Measurements from ENCODE around the gene ZBTB20. TPM values are rescaled to one million over a fixed set of nuclear protein-coding genes. Genes with fewer than 3 reads are reported as not detected.

ZBTB20 gene
- total RNA-seq, 1 experiment from 2014 or later = 1.6 TPM

DNA sequence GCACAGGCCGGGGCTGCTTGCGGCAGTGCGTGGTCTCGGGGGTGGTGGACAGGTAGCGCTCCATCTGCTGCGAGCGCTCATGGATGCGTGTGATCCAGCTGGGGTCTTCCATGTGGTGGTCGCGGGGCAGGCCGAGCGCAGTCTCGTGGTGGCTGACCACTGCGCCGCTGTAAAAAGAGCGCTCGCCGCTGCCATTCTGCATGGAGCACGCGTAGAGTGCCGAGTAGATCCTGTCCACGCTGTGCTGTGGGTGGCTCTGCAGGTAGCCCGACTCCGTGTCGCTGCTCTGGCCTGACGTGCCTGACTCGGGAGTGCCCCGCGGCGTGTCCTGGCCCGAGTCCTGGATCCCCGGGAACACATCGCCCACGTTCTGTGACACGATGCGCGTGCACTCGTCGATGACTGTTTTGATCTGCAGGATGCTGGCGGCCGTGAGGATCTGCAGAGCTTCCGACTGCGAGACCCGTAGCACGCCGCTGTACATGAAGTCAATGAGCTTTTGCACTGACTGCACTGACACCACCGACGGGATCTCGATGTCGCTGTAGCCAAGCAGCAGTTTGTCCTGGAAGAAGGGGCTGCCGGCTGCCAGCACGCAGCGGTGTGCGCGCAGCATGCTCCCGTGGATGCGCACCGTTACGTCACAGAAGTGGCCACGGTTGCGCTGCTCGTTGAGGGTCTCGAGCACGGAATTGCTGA is 795.8 kb downstream of the ZBTB20 start:
- Histone ChIP-seq H3K4me2 (ENCODE audit: low read depth, low read length, poor library complexity, severe bottlenecking) (no peak overlapping the region), H3K9me2 (replicated peaks; ENCODE audit: insufficient read depth, low read length) (no peaks in the 10 kb centered on the region), H3K4me3 (ENCODE audit: low read length) (no peak overlapping the region), H4K20me1 (ENCODE audit: insufficient read depth, low read depth, low read length) (no peaks in the 10 kb centered on the region), H3K9me3 (ENCODE audit: low read length) (no peaks in the 10 kb centered on the region), H3K27me3 (ENCODE audit: low read length) (no peaks in the 10 kb centered on the region), H2AFZ (ENCODE audit: low read length) (no peak overlapping the region), H3K4me1 (ENCODE audit: low read length) (no peaks in the 10 kb centered on the region), H3K79me2 (ENCODE audit: low read length) (no peaks in the 10 kb centered on the region), H3K36me3 (ENCODE audit: insufficient read depth, low read length) (no peaks in the 10 kb centered on the region), H3K27ac (ENCODE audit: low read length) (no peak overlapping the region), H3K9ac (ENCODE audit: low read length) (no peak overlapping the region)
- DNase-seq = no peak

DNA sequence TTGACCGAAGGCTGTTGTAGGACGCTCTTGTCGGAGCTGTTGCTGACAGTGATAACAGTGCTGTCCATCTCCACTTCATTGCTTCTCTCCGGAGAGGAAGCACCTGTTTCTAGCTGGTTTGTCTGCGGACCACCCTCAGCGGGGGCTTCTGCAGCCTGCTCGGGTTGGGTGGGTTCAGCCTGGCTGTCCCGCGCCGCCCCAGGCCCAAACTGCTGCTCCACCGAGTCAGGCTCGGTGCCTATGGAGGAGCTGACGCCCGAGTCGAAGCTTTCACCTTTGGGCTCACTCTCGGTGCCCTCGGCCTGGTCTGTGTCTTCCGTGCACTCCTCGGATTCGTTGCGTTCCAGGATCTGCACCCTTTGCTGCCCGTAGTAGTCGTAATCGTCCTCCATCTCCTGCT is 796.4 kb downstream of the ZBTB20 start:
- Histone ChIP-seq H3K4me2 (ENCODE audit: low read depth, low read length, poor library complexity, severe bottlenecking) (no peak overlapping the region), H3K79me2 (ENCODE audit: low read length) (no peaks in the 10 kb centered on the region), H3K36me3 (ENCODE audit: insufficient read depth, low read length) (no peaks in the 10 kb centered on the region), H3K9ac (ENCODE audit: low read length) (no peak overlapping the region), H2AFZ (ENCODE audit: low read length) (no peak overlapping the region), H3K27ac (ENCODE audit: low read length) (no peak overlapping the region), H3K27me3 (ENCODE audit: low read length) (no peaks in the 10 kb centered on the region), H3K9me3 (ENCODE audit: low read length) (no peaks in the 10 kb centered on the region), H3K4me1 (ENCODE audit: low read length) (no peaks in the 10 kb centered on the region), H3K4me3 (ENCODE audit: low read length) (no peak overlapping the region), H3K9me2 (replicated peaks; ENCODE audit: insufficient read depth, low read length) (no peaks in the 10 kb centered on the region), H4K20me1 (ENCODE audit: insufficient read depth, low read depth, low read length) (no peaks in the 10 kb centered on the region)
- DNase-seq = no peak

DNA sequence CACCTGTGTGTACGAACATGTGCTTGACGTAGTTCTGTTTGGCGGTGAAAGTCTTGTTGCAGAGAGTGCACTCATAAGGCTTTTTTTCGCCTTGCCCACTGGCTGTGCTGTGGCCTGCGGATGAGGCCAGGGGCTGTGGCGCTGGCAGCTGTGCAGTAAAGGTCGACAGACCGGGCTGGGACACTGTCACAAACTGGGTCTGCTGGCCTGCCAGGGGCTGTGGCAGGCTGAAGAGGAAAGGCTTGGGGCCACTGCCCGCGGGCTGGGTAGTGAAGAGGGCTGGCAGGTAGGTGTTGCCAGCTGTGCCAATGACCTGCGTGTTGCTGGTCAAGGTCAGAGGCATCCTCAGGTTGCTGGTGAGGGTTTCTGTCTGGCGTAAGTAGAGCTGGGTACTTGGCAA is 796.8 kb downstream of the ZBTB20 start:
- H3K9ac ChIP-seq (ENCODE audit: low read length) = no peak overlapping the region
- no peaks in the 10 kb centered on the region for H3K9me2 ChIP-seq (replicated peaks; ENCODE audit: insufficient read depth, low read length)
- no peak overlapping the region for H2AFZ ChIP-seq (ENCODE audit: low read length)
- no peaks in the 10 kb centered on the region for H3K36me3 ChIP-seq (ENCODE audit: insufficient read depth, low read length)
- no peak overlapping the region for H3K27ac ChIP-seq (ENCODE audit: low read length)
- no peaks in the 10 kb centered on the region for H3K27me3 ChIP-seq (ENCODE audit: low read length)
- H3K9me3 ChIP-seq (ENCODE audit: low read length) = no peaks in the 10 kb centered on the region
- no peak overlapping the region for H3K4me3 ChIP-seq (ENCODE audit: low read length)
- no peaks in the 10 kb centered on the region for H3K79me2 ChIP-seq (ENCODE audit: low read length)
- no peaks in the 10 kb centered on the region for H4K20me1 ChIP-seq (ENCODE audit: insufficient read depth, low read depth, low read length)
- H3K4me2 ChIP-seq (ENCODE audit: low read depth, low read length, poor library complexity, severe bottlenecking) = no peak overlapping the region
- no peak for DNase-seq
- H3K4me1 ChIP-seq (ENCODE audit: low read length) = no peaks in the 10 kb centered on the region

DNA sequence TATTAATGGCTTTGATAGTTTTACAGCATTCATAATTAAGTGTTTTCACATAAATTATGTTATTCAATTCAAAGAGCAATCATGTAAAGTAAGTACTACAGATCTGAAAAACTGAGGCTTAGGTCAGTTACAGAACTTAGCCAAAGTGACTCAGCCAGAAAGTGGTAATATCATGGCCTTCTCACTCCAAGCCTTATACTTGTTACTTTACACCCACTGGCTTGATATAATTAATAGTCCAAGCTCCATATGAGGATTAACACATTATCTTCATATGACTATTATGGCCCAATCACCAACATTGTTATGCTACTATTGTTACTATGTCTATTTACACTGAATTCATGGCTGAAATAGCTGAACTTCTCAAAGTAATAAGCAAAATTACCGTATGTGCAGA is 802.6 kb downstream of the ZBTB20 start:
- H3K9me2 ChIP-seq (replicated peaks; ENCODE audit: insufficient read depth, low read length) = no peaks in the 10 kb centered on the region
- no peaks in the 10 kb centered on the region for H3K27me3 ChIP-seq (ENCODE audit: low read length)
- no peaks in the 10 kb centered on the region for H3K9me3 ChIP-seq (ENCODE audit: low read length)
- DNase-seq = no peak
- H3K4me1 ChIP-seq (ENCODE audit: low read length) = no peaks in the 10 kb centered on the region
- no peak overlapping the region for H3K9ac ChIP-seq (ENCODE audit: low read length)
- no peak overlapping the region for H3K4me3 ChIP-seq (ENCODE audit: low read length)
- no peaks in the 10 kb centered on the region for H3K79me2 ChIP-seq (ENCODE audit: low read length)
- no peak overlapping the region for H3K27ac ChIP-seq (ENCODE audit: low read length)
- H2AFZ ChIP-seq (ENCODE audit: low read length) = no peak overlapping the region
- no peak overlapping the region for H3K4me2 ChIP-seq (ENCODE audit: low read depth, low read length, poor library complexity, severe bottlenecking)
- H4K20me1 ChIP-seq (ENCODE audit: insufficient read depth, low read depth, low read length) = no peaks in the 10 kb centered on the region
- no peaks in the 10 kb centered on the region for H3K36me3 ChIP-seq (ENCODE audit: insufficient read depth, low read length)

DNA sequence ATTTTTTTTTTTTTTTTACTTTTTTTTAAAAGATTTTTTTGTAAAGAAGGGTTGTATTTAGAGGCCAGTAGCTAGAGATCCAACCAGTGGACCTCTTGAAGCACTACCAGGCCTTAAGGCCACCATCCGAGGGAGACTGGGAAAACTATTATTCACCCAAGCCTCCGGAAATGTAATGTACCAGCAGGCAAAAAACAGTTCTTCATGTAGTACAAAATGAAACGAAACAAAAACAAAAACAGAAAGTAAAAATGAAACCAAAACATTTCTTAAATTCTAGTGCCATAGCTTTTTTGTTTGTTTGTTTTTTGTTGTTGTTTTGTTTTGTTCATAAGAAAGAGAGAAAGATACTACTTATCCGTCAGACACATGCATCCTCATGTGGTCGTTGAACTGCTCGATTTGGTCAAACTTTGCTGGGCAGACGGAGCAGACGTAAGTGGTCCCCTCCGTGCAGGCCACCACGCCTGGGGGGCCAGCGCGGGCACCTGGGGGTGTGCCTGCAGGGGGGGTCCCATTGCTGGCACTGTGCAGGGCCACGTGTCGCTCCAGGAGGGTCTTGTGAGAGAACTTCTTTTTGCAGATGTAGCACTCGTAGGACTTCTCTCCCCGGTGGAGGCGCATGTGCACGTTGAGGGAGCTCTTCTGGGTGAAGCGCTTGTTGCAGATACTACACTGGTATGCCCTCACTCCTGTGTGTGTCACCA is 808.3 kb downstream of the ZBTB20 start:
- Histone ChIP-seq H3K36me3 (ENCODE audit: insufficient read depth, low read length) (no peaks in the 10 kb centered on the region), H3K9me2 (replicated peaks; ENCODE audit: insufficient read depth, low read length) (no peaks in the 10 kb centered on the region), H3K4me3 (ENCODE audit: low read length) (no peak overlapping the region), H3K79me2 (ENCODE audit: low read length) (no peaks in the 10 kb centered on the region), H3K9ac (ENCODE audit: low read length) (no peak overlapping the region), H2AFZ (ENCODE audit: low read length) (no peak overlapping the region), H3K4me1 (ENCODE audit: low read length) (no peaks in the 10 kb centered on the region), H3K27me3 (ENCODE audit: low read length) (no peaks in the 10 kb centered on the region), H3K9me3 (ENCODE audit: low read length) (no peaks in the 10 kb centered on the region), H3K27ac (ENCODE audit: low read length) (no peak overlapping the region), H3K4me2 (ENCODE audit: low read depth, low read length, poor library complexity, severe bottlenecking) (no peak overlapping the region), H4K20me1 (ENCODE audit: insufficient read depth, low read depth, low read length) (no peaks in the 10 kb centered on the region)
- DNase-seq = no peak

- H3K4me2 ChIP-seq (ENCODE audit: low read depth, low read length, poor library complexity, severe bottlenecking) = no peak overlapping the region
- H3K79me2 ChIP-seq (ENCODE audit: low read length) = no peaks in the 10 kb centered on the region
- no peaks in the 10 kb centered on the region for H3K9me3 ChIP-seq (ENCODE audit: low read length)
- H3K4me3 ChIP-seq (ENCODE audit: low read length) = no peak overlapping the region
- H2AFZ ChIP-seq (ENCODE audit: low read length) = no peak overlapping the region
- H4K20me1 ChIP-seq (ENCODE audit: insufficient read depth, low read depth, low read length) = no peaks in the 10 kb centered on the region
- peaks cover 15% of the 10 kb centered on the region for H3K4me1 ChIP-seq (ENCODE audit: low read length)
- no peak overlapping the region for H3K9ac ChIP-seq (ENCODE audit: low read length)
- no peak overlapping the region for H3K27ac ChIP-seq (ENCODE audit: low read length)
- DNase-seq = no peak
- H3K9me2 ChIP-seq (replicated peaks; ENCODE audit: insufficient read depth, low read length) = no peaks in the 10 kb centered on the region
- H3K36me3 ChIP-seq (ENCODE audit: insufficient read depth, low read length) = no peaks in the 10 kb centered on the region
- no peaks in the 10 kb centered on the region for H3K27me3 ChIP-seq (ENCODE audit: low read length)
Measured at GRCh38 chr3:114336857-114337256, 810.2 kb downstream of the ZBTB20 start.

GRCh38 chr3:114336122-114336697 is 810.9 kb downstream of the ZBTB20 start:
- Histone ChIP-seq H3K4me2 (ENCODE audit: low read depth, low read length, poor library complexity, severe bottlenecking) (no peak overlapping the region), H3K27ac (ENCODE audit: low read length) (no peak overlapping the region), H4K20me1 (ENCODE audit: insufficient read depth, low read depth, low read length) (no peaks in the 10 kb centered on the region), H3K9me3 (ENCODE audit: low read length) (no peaks in the 10 kb centered on the region), H3K9me2 (replicated peaks; ENCODE audit: insufficient read depth, low read length) (no peaks in the 10 kb centered on the region), H3K27me3 (ENCODE audit: low read length) (no peaks in the 10 kb centered on the region), H3K36me3 (ENCODE audit: insufficient read depth, low read length) (no peaks in the 10 kb centered on the region), H3K9ac (ENCODE audit: low read length) (no peak overlapping the region), H3K4me3 (ENCODE audit: low read length) (no peak overlapping the region), H3K79me2 (ENCODE audit: low read length) (no peaks in the 10 kb centered on the region), H3K4me1 (ENCODE audit: low read length) (peaks cover 15% of the 10 kb centered on the region), H2AFZ (ENCODE audit: low read length) (no peak overlapping the region)
- DNase-seq = no peak

GRCh38 chr3:114333923-114334240 is 813.2 kb downstream of the ZBTB20 start:
- Histone ChIP-seq H3K36me3 (ENCODE audit: insufficient read depth, low read length) (no peaks in the 10 kb centered on the region), H3K27ac (ENCODE audit: low read length) (no peak overlapping the region), H3K9me2 (replicated peaks; ENCODE audit: insufficient read depth, low read length) (no peaks in the 10 kb centered on the region), H3K9me3 (ENCODE audit: low read length) (no peaks in the 10 kb centered on the region), H3K4me1 (ENCODE audit: low read length) (peaks cover 15% of the 10 kb centered on the region), H4K20me1 (ENCODE audit: insufficient read depth, low read depth, low read length) (no peaks in the 10 kb centered on the region), H3K9ac (ENCODE audit: low read length) (no peak overlapping the region), H3K79me2 (ENCODE audit: low read length) (no peaks in the 10 kb centered on the region), H3K4me3 (ENCODE audit: low read length) (no peak overlapping the region), H2AFZ (ENCODE audit: low read length) (no peak overlapping the region), H3K27me3 (ENCODE audit: low read length) (no peaks in the 10 kb centered on the region), H3K4me2 (ENCODE audit: low read depth, low read length, poor library complexity, severe bottlenecking) (no peak overlapping the region)
- DNase-seq = no peak

Measured in Karpas-422 (cell line).